H1 (cell line): Measurements from ENCODE around the gene MS4A6A. TPM values are rescaled to one million over a fixed set of nuclear protein-coding genes. Genes with fewer than 3 reads are reported as not detected.

Experiments
- CTCF ChIA-PET: fragments of 300-600 bp; sonication (Branson Sonifier 250); formaldehyde crosslinking; loops from one replicate; lab custom pipeline; 2021; ENCODE audit not compliant: partially characterized antibody; lab: Charles Lee
- POLR2A ChIA-PET: fragments of 300-600 bp; sonication (Branson Sonifier 250); formaldehyde crosslinking; loops from one replicate; lab custom pipeline; 2021; ENCODE audit warnings: inconsistent platforms; ENCODE audit not compliant: partially characterized antibody; lab: Charles Lee
- DNase-seq, 2 experiments: peaks; one replicate each; pipeline versions ENCODE4 v3.0.0 to v3.0.0-alpha.2; 2010 to 2022; ENCODE audit warnings: low spot score in 2 of 2, low read depth in 1 of 2, mixed read lengths in 1 of 2
- FAIRE-seq: peaks from 2 replicates; lab custom pipeline; 2011; peaks lifted over from hg19 to GRCh38; lab: Jason Lieb, UNC
- H2AFZ ChIP-seq: 2 replicates; pipeline ENCODE4 v1.8.1; 2012; ENCODE audit warnings: low read length, inconsistent platforms
- H2AK5ac ChIP-seq: 2 replicates; pipeline ENCODE4 v1.6.1; 2013; ENCODE audit warnings: low read depth, low read length
- H2BK120ac ChIP-seq: replicated peaks from 2 replicates; pipeline ENCODE3; 2013; ENCODE audit warnings: low read depth, low read length, inconsistent platforms
- H2BK12ac ChIP-seq: 2 replicates; pipeline ENCODE4 v1.6.1; 2013; ENCODE audit warnings: low read depth, low read length
- H2BK15ac ChIP-seq: 2 replicates; pipeline ENCODE4 v1.6.1; 2013; ENCODE audit warnings: low read length
- H2BK20ac ChIP-seq: 2 replicates; pipeline ENCODE4 v1.6.1; 2013; ENCODE audit warnings: low read length
- H2BK5ac ChIP-seq: 2 replicates; pipeline ENCODE4 v1.6.1; 2013; ENCODE audit warnings: low read depth, low read length
- H3K14ac ChIP-seq: 2 replicates; pipeline ENCODE4 v1.6.1; 2013; ENCODE audit warnings: inconsistent platforms; ENCODE audit not compliant: insufficient read length
- H3K18ac ChIP-seq: 2 replicates; pipeline ENCODE4 v1.6.1; 2013; ENCODE audit warnings: low read length; ENCODE audit errors: extremely low read depth
- H3K23ac ChIP-seq: 2 replicates; pipeline ENCODE4 v1.6.1; 2013; ENCODE audit warnings: inconsistent platforms; ENCODE audit not compliant: insufficient read length
- H3K23me2 ChIP-seq: 2 replicates; pipeline ENCODE4 v1.6.1; 2013; ENCODE audit warnings: low read depth, low read length
- H3K27ac ChIP-seq: 2 replicates; pipeline ENCODE4 v1.6.1; 2011; ENCODE audit warnings: low read depth, low read length, inconsistent platforms
- H3K27me3 ChIP-seq, 4 experiments: replicated peaks in 1 of 4; 1 replicate in 1 of 4; 2 replicates in 3 of 4; pipeline versions ENCODE4 v1.6.1 to v1.8.1; 2011 to 2013; ENCODE audit warnings: low read length in 3 of 4, mild to moderate bottlenecking in 3 of 4, inconsistent platforms in 2 of 4, mixed read lengths in 2 of 4, moderate library complexity in 1 of 4; ENCODE audit not compliant: control insufficient read depth in 3 of 4, insufficient read depth in 3 of 4; ENCODE audit errors: extremely low read depth in 1 of 4
- H3K36me3 ChIP-seq, 4 experiments: 2 replicates each; pipeline versions ENCODE4 v1.6.1 to v1.8.1; 2011 to 2013; ENCODE audit warnings: mild to moderate bottlenecking in 4 of 4, low read length in 3 of 4, moderate library complexity in 2 of 4, control low read depth in 1 of 4, inconsistent platforms in 1 of 4; ENCODE audit not compliant: insufficient read depth in 4 of 4, control insufficient read depth in 2 of 4
- H3K4ac ChIP-seq: replicated peaks from 2 replicates; pipeline ENCODE3; 2013; ENCODE audit warnings: low read length, low read depth, mixed read lengths, inconsistent platforms; ENCODE audit not compliant: insufficient read length
- H3K4me1 ChIP-seq, 4 experiments: replicated peaks in 1 of 4; 1 replicate in 1 of 4; 2 replicates in 3 of 4; pipeline versions ENCODE4 v1.6.1 to v1.8.1; 2011 to 2013; ENCODE audit warnings: low read length in 3 of 4, inconsistent platforms in 2 of 4, mixed read lengths in 1 of 4; ENCODE audit not compliant: insufficient read depth in 4 of 4, control insufficient read depth in 3 of 4
- H3K4me2 ChIP-seq, 2 experiments: 2 replicates each; pipeline versions ENCODE4 v1.6.1 to v1.8.1; 2011 to 2013; ENCODE audit warnings: low read depth in 2 of 2, low read length in 2 of 2, control low read depth in 1 of 2, inconsistent platforms in 1 of 2, mild to moderate bottlenecking in 1 of 2; ENCODE audit not compliant: insufficient read depth in 1 of 2
- H3K4me3 ChIP-seq, 4 experiments: fragments of 200-600, 300-600 bp in 1 of 4; sonication (generic), shearing (Covaris generic), sonication (Bioruptor Twin) in 1 of 4; 2 replicates each; pipeline versions ENCODE4 v1.5.1 to v1.8.1; 2011 to 2016; ENCODE audit warnings: low read length in 4 of 4, low read depth in 3 of 4, control low read depth in 2 of 4, inconsistent platforms in 2 of 4, mild to moderate bottlenecking in 2 of 4, mixed read lengths in 1 of 4, moderate library complexity in 1 of 4; ENCODE audit not compliant: insufficient read depth in 2 of 4; ENCODE audit errors: extremely low read depth in 1 of 4
- H3K56ac ChIP-seq: replicated peaks from 2 replicates; pipeline ENCODE3; 2013; ENCODE audit warnings: low read depth, mild to moderate bottlenecking, mixed read lengths, low read length, inconsistent platforms; ENCODE audit not compliant: insufficient read length
- H3K79me1 ChIP-seq: 2 replicates; pipeline ENCODE4 v1.6.1; 2013; ENCODE audit warnings: low read depth, low read length, control low read depth
- H3K79me2 ChIP-seq, 2 experiments: 2 replicates each; pipeline versions ENCODE4 v1.6.1 to v1.8.1; 2012 to 2013; ENCODE audit warnings: low read length in 2 of 2, mild to moderate bottlenecking in 2 of 2, inconsistent platforms in 1 of 2; ENCODE audit not compliant: insufficient read depth in 2 of 2, control insufficient read depth in 1 of 2
- H3K9ac ChIP-seq, 4 experiments: replicated peaks in 1 of 4; 1 replicate in 1 of 4; 2 replicates in 3 of 4; pipeline versions ENCODE4 v1.6.1 to v1.8.1; 2011 to 2013; ENCODE audit warnings: low read depth in 3 of 4, low read length in 3 of 4, control low read depth in 2 of 4, mild to moderate bottlenecking in 2 of 4, moderate library complexity in 2 of 4, inconsistent platforms in 1 of 4; ENCODE audit errors: extremely low read depth in 1 of 4
- H3K9me3 ChIP-seq, 2 experiments: 2 replicates each; pipeline versions ENCODE4 v1.6.1 to v1.8.1; 2012 to 2013; ENCODE audit warnings: mild to moderate bottlenecking in 2 of 2, moderate library complexity in 2 of 2, control low read depth in 1 of 2, inconsistent platforms in 1 of 2, low read depth in 1 of 2, low read length in 1 of 2, mixed read lengths in 1 of 2; ENCODE audit not compliant: insufficient read depth in 2 of 2
- H4K20me1 ChIP-seq, 2 experiments: replicated peaks in 1 of 2; 2 replicates each; pipeline versions ENCODE3 to v1.8.1; 2011 to 2013; ENCODE audit warnings: inconsistent platforms in 2 of 2, low read length in 2 of 2, mild to moderate bottlenecking in 1 of 2; ENCODE audit not compliant: insufficient read depth in 2 of 2, control insufficient read depth in 1 of 2
- H4K5ac ChIP-seq: 2 replicates; pipeline ENCODE4 v1.6.1; 2013; ENCODE audit warnings: low read length, low read depth, mixed read lengths, inconsistent platforms; ENCODE audit not compliant: insufficient read length
- H4K8ac ChIP-seq: 2 replicates; pipeline ENCODE4 v1.8.0; 2013; ENCODE audit warnings: mild to moderate bottlenecking, moderate library complexity, low read length, inconsistent platforms; ENCODE audit not compliant: insufficient read depth; ENCODE audit errors: extremely low read depth
- H4K91ac ChIP-seq: replicated peaks from 2 replicates; pipeline ENCODE3; 2013; ENCODE audit warnings: low read length, mixed read lengths, inconsistent platforms; ENCODE audit not compliant: insufficient read length
- BACH1 ChIP-seq: IDR thresholded peaks from 2 replicates; pipeline ENCODE4 v1.6.1; 2012; ENCODE audit warnings: low read length, improper control_type of control experiment
- BCL11A ChIP-seq, 2 experiments: IDR thresholded peaks; one replicate each; pipeline ENCODE4 v1.6.1; 2011; ENCODE audit warnings: low read depth in 2 of 2, low read length in 2 of 2, mild to moderate bottlenecking in 2 of 2
- HDAC6 ChIP-seq: IDR thresholded peaks from one replicate; pipeline ENCODE4 v1.7.1; 2012; ENCODE audit warnings: low read depth, mild to moderate bottlenecking, inconsistent platforms, low read length, moderate library complexity
- JUND ChIP-seq: IDR thresholded peaks from 2 replicates; pipeline ENCODE4 v1.6.1; 2011; ENCODE audit warnings: mild to moderate bottlenecking, improper control_type of control experiment, low read length
- KDM5A ChIP-seq: fragments of 200-600 bp; IDR thresholded peaks from 2 replicates; pipeline ENCODE4 v1.7.1; 2012; ENCODE audit warnings: mild to moderate bottlenecking, low read length, inconsistent platforms, mixed read lengths
- NANOG ChIP-seq: IDR thresholded peaks from 2 replicates; pipeline ENCODE4 v1.6.1; 2011; ENCODE audit warnings: low read length, low read depth, mild to moderate bottlenecking, inconsistent platforms; ENCODE audit not compliant: insufficient read depth, poor library complexity, severe bottlenecking
- PHF8 ChIP-seq: fragments of 200-600 bp; sonication (generic); conservative IDR thresholded peaks from 2 replicates; pipeline ENCODE4 v1.7.1; 2012; ENCODE audit warnings: low read depth, mild to moderate bottlenecking, inconsistent platforms, low read length, moderate library complexity
- SIN3A ChIP-seq, 2 experiments: IDR thresholded peaks in 1 of 2; conservative IDR thresholded peaks in 1 of 2; 2 replicates each; pipeline ENCODE4 v1.6.1; 2011 to 2012; ENCODE audit warnings: low read length in 2 of 2, improper control_type of control experiment in 1 of 2, low read depth in 1 of 2, mild to moderate bottlenecking in 1 of 2
- SUZ12 ChIP-seq: fragments of 200-600 bp; sonication (generic); IDR thresholded peaks from 2 replicates; pipeline ENCODE4 v1.6.1; 2012; ENCODE audit warnings: mild to moderate bottlenecking, inconsistent platforms, low read length, moderate library complexity, mixed read lengths
- WGBS, 2 experiments: shearing (Covaris generic) in 1 of 2; methylation state at CpG; one replicate each; pipeline versions ENCODE4 v1.1.6 to v1.1.7; 2013 to 2015; ENCODE audit warnings: low lambda C conversion rate in 2 of 2, mixed read lengths in 2 of 2, inconsistent platforms in 1 of 2, low coverage in 1 of 2, missing lambda C conversion rate in 1 of 2; ENCODE audit not compliant: insufficient replicate concordance in 2 of 2, insufficient coverage in 1 of 2, insufficient read length in 1 of 2; ENCODE audit errors: extremely low coverage in 1 of 2, missing lambda C conversion rate in 1 of 2; 5-methylcytosine and 5-hydroxymethylcytosine counted together
- polyA plus RNA-seq, 7 experiments: library from polyadenylated mRNA; depleted of rRNA in 3 of 7; stranded (reverse) in 5 of 7; unstranded in 2 of 7; fragments of >200 nt in 5 of 7; fragments of 200-250 nt in 2 of 7; gene quantifications; 1 replicate in 5 of 7; 2 replicates in 1 of 7; 4 replicates in 1 of 7; pipeline versions ENCODE4 v1.2.1 to v1.2.3, GENCODE V29; 2011 to 2013; ENCODE audit warnings: missing spikeins in 2 of 7, mixed read lengths in 2 of 7
- total RNA-seq: library from RNA; stranded (reverse); fragmentation: NEBNext Ultra II Directional; extraction: Animal tissue kit (Norgen Biotek cat#: 25700); gene quantifications from 2 replicates; pipeline ENCODE4 v1.2.1, GENCODE V29; 2021
- TF ChIP-seq, protein P1 (sequence below): IDR thresholded peaks from 2 replicates; pipeline ENCODE4 v1.6.1; 2011; ENCODE audit warnings: low read depth, mild to moderate bottlenecking, low read length; ENCODE audit not compliant: insufficient read depth

The MS4A6A gene
- total and polyA plus RNA-seq, 2 of the 8 experiments (the other 6 are each of a cell fraction or from before 2014, with no cell fraction given), result not detected

DNA sequence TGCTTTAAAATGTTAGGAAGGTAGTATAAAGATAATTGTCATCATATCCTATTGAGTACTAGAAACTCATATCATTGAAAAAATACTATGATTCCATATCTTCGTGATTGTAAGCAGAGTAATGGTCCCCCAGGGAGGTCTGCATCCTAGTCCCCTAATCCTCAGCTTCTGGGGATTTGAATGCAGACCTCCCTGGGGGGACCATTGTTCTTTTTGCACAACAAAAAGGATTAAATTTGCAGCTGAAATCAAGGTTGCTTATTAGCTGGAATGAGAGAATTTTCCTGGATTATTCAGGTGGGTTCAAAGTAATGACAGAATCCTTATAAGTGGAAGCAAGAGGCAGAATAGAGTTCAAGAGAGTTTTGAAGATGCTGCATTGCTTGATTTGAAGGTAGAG, 26.1 kb upstream of the MS4A6A start:
- FAIRE-seq (no peak), DNase-seq (no peak)
- whole genome bisulfite sequencing, 2 experiments, result 53% methylated on average over 1 of the region's 1 CpG; no CpG with 5 or more reads in 1 of the 2 experiments
- no peak overlapping the region for H4K5ac ChIP-seq
- no peaks in the 10 kb centered on the region for H4K20me1 ChIP-seq
- POLR2A ChIA-PET, result no interaction called here
- H3K23ac ChIP-seq, result no peak overlapping the region
- no peak overlapping the region for H4K91ac ChIP-seq
- H3K18ac ChIP-seq, result no peak overlapping the region
- no peak overlapping the region for H2BK15ac ChIP-seq
- no peak overlapping the region for H2AFZ ChIP-seq
- no peak overlapping the region for H3K56ac ChIP-seq
- no peak overlapping the region for H2AK5ac ChIP-seq
- no peaks in the 10 kb centered on the region for H3K9me3 ChIP-seq
- CTCF ChIA-PET, result no interaction called here
- no peak overlapping the region for H3K14ac ChIP-seq
- peaks cover 0 to 3% (median 0%) of the 10 kb centered on the region in 4 experiments; a peak in 1 of 7 replicates for H3K4me1 ChIP-seq
- H3K36me3 ChIP-seq, result no peaks in the 10 kb centered on the region
- no peak overlapping the region for H2BK12ac ChIP-seq
- no peak overlapping the region for H2BK120ac ChIP-seq
- no peak overlapping the region for H4K8ac ChIP-seq
- TF ChIP-seq BCL11A (IDR thresholded peaks at IDR 0.05; ENCODE audit: low read depth in 2 of 2, low read length in 2 of 2) (no peak), BACH1 (no peak), HDAC6 (no peak), KDM5A (no peak), SIN3A (conservative IDR thresholded peaks at IDR 0.05 in 1 of 2, IDR thresholded peaks at IDR 0.05 in 1 of 2; ENCODE audit: low read depth in 1 of 2, low read length in 2 of 2) (no peak), NANOG (no peak), JUND (no peak), PHF8 (no peak), SUZ12 (no peak)
- TF ChIP-seq, protein P1, sequence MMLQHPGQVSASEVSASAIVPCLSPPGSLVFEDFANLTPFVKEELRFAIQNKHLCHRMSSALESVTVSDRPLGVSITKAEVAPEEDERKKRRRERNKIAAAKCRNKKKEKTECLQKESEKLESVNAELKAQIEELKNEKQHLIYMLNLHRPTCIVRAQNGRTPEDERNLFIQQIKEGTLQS, result no peak
- H3K4me3 ChIP-seq, result no peak overlapping the region
- no peak overlapping the region for H3K9ac ChIP-seq
- no peaks in the 10 kb centered on the region for H3K23me2 ChIP-seq
- H3K27me3 ChIP-seq, result no peaks in the 10 kb centered on the region
- no peak overlapping the region for H3K4ac ChIP-seq
- H3K4me2 ChIP-seq, result no peak overlapping the region
- H3K27ac ChIP-seq, result no peak overlapping the region
- no peaks in the 10 kb centered on the region for H3K79me2 ChIP-seq
- H3K79me1 ChIP-seq, result no peaks in the 10 kb centered on the region
- H2BK20ac ChIP-seq, result no peak overlapping the region
- H2BK5ac ChIP-seq, result no peak overlapping the region
